ENCODE measurements around the gene ZNF565.
A peak's percentile ranks its signal among the peaks of the same experiment; 100 is the strongest.
"Not testable (repeated sequence)": the region's sequence is repeated elsewhere in the genome, so short reads cannot be mapped to it uniquely, and the experiment has no call there.

The ZNF565 gene

GRCh38 chr19:36214386-36215275, at the start of gene ZNF565, which contains the start of gene ZNF146:
ZNF565 (minus strand) TSS chr19:36214665; CDS start chr19:36201985, 12,680 bp downstream.
ZNF146 (plus strand) TSS chr19:36215106; CDS start chr19:36236441, 21,335 bp downstream.
- DNase-seq: peak; percentile 98

GRCh38 chr19:36259211-36259610, 44.7 kb upstream of the ZNF565 start:
- DNase-seq: no peak

- DNase-seq: no peak
Observed at GRCh38 chr19:36258028-36258875, 43.8 kb upstream of the ZNF565 start.

- DNase-seq: no peak
Observed at GRCh38 chr19:36257520-36257876, 43.0 kb upstream of the ZNF565 start.

GRCh38 chr19:36256853-36257519, 42.5 kb upstream of the ZNF565 start:
- no peak for DNase-seq

- no peak for DNase-seq
Observed at GRCh38 chr19:36256064-36256463, 41.6 kb upstream of the ZNF565 start.

GRCh38 chr19:36255316-36255715, 40.9 kb upstream of the ZNF565 start:
- no peak for DNase-seq

GRCh38 chr19:36254848-36255247, 40.4 kb upstream of the ZNF565 start:
- no peak for DNase-seq

GRCh38 chr19:36252047-36252446, 37.6 kb upstream of the ZNF565 start:
- DNase-seq: no peak

GRCh38 chr19:36246006-36246481, 31.6 kb upstream of the ZNF565 start:
- no peak for DNase-seq

- no peak for DNase-seq
Observed at GRCh38 chr19:36245210-36246005, 30.9 kb upstream of the ZNF565 start.

- DNase-seq: no peak
Observed at GRCh38 chr19:36244066-36244465, 29.6 kb upstream of the ZNF565 start.

GRCh38 chr19:36236946-36237310, 22.5 kb upstream of the ZNF565 start:
- no peak for DNase-seq

GRCh38 chr19:36236304-36236945, 22.0 kb upstream of the ZNF565 start:
- DNase-seq: no peak

- not testable (repeated sequence) for DNase-seq
Observed at GRCh38 chr19:36233626-36234025, 19.2 kb upstream of the ZNF565 start.

- no peak for DNase-seq
Observed at GRCh38 chr19:36225219-36225892, 10.9 kb upstream of the ZNF565 start.

GRCh38 chr19:36222503-36222902, 8.0 kb upstream of the ZNF565 start:
- no peak for DNase-seq

GRCh38 chr19:36221474-36221873, 7.0 kb upstream of the ZNF565 start:
- no peak for DNase-seq

- DNase-seq: no peak
Observed at GRCh38 chr19:36215276-36216123, 1.0 kb upstream of the ZNF565 start.

- no peak for DNase-seq
Observed at GRCh38 chr19:36212895-36213294, 1.6 kb downstream of the ZNF565 start.
